GM23338 (cell line): ENCODE data around the gene UBQLNL. TPM values are rescaled to one million over a fixed set of nuclear protein-coding genes. Genes with fewer than 3 reads are reported as not detected.

Source experiments
- ATAC-seq: fragments of 200-7000 bp; cut with Tn5 transposase; 3 replicates; pipeline ENCODE4 v1.9.1; 2020
- DNase-seq: peaks from one replicate; pipeline ENCODE4 v3.0.0-alpha.2; 2015; ENCODE audit warnings: low spot score
- H2AFZ ChIP-seq: fragments of 200-600 bp; sonication (generic); 2 replicates; pipeline ENCODE4 v1.8.0; 2016; ENCODE audit warnings: antibody characterized with exemption, mild to moderate bottlenecking, moderate library complexity
- H3F3A ChIP-seq: fragments of 200-600 bp; sonication (generic); replicated peaks from 2 replicates; pipeline ENCODE4 v1.8.0; 2017; ENCODE audit warnings: antibody characterized with exemption, mixed run types, low read depth
- H3K27ac ChIP-seq: fragments of 200-600 bp; sonication (generic); 2 replicates; pipeline ENCODE4 v1.6.1; 2016; ENCODE audit warnings: low read depth
- H3K27me3 ChIP-seq: fragments of 200-600 bp; sonication (generic); 2 replicates; pipeline ENCODE4 v1.8.0; 2016; ENCODE audit warnings: mild to moderate bottlenecking, mixed run types, moderate library complexity; ENCODE audit not compliant: insufficient read depth
- H3K36me3 ChIP-seq: fragments of 200-600 bp; sonication (generic); 2 replicates; pipeline ENCODE4 v1.8.0; 2016; ENCODE audit warnings: mild to moderate bottlenecking; ENCODE audit not compliant: insufficient read depth
- H3K4me1 ChIP-seq: fragments of 200-600 bp; sonication (generic); 2 replicates; pipeline ENCODE4 v1.8.0; 2016; ENCODE audit warnings: mild to moderate bottlenecking, moderate library complexity; ENCODE audit not compliant: insufficient read depth
- H3K4me2 ChIP-seq: fragments of 200-600 bp; sonication (generic); 2 replicates; pipeline ENCODE4 v1.7.1; 2017; ENCODE audit warnings: mixed run types
- H3K4me3 ChIP-seq: fragments of 200-600 bp; sonication (generic); 2 replicates; pipeline ENCODE4 v1.6.1; 2016; ENCODE audit warnings: mixed run types
- H3K79me2 ChIP-seq: fragments of 200-600 bp; sonication (generic); replicated peaks from 2 replicates; pipeline ENCODE4 v1.8.0; 2017; ENCODE audit warnings: mild to moderate bottlenecking; ENCODE audit not compliant: insufficient read depth
- H3K9me2 ChIP-seq: fragments of 200-600 bp; sonication (generic); 2 replicates; pipeline ENCODE4 v1.8.0; 2017; ENCODE audit not compliant: insufficient read depth
- H4K20me1 ChIP-seq: fragments of 200-600 bp; sonication (generic); replicated peaks from 2 replicates; pipeline ENCODE4 v1.8.0; 2017; ENCODE audit warnings: mild to moderate bottlenecking; ENCODE audit not compliant: insufficient read depth
- H3K27ac Mint-ChIP-seq: 2 replicates; pipeline ENCODE4 v1.8.0; 2020; ENCODE audit warnings: inconsistent platforms, mild to moderate bottlenecking, moderate library complexity, mixed read lengths
- H3K27me3 Mint-ChIP-seq: 3 replicates; pipeline ENCODE4 v1.8.0; 2022; ENCODE audit warnings: low read depth, mild to moderate bottlenecking, moderate library complexity, mixed read lengths, inconsistent platforms; ENCODE audit not compliant: insufficient read depth, poor library complexity
- H3K36me3 Mint-ChIP-seq: 3 replicates; pipeline ENCODE4 v1.8.0; 2021; ENCODE audit warnings: low read depth, mild to moderate bottlenecking, inconsistent platforms, moderate library complexity, mixed read lengths
- H3K4me1 Mint-ChIP-seq: 3 replicates; pipeline ENCODE4 v1.8.0; 2020; ENCODE audit warnings: mild to moderate bottlenecking, inconsistent platforms, mixed read lengths
- H3K4me3 Mint-ChIP-seq: 3 replicates; pipeline ENCODE4 v1.8.0; 2021; ENCODE audit warnings: moderate library complexity, mild to moderate bottlenecking, inconsistent platforms, mixed read lengths
- H3K9me3 Mint-ChIP-seq: 3 replicates; pipeline ENCODE4 v1.8.0; 2020; ENCODE audit warnings: moderate library complexity, mild to moderate bottlenecking, inconsistent platforms, mixed read lengths
- CREB1 ChIP-seq: fragments of 250-450 bp; sonication (Bioruptor Pico); IDR thresholded peaks from 2 replicates; pipeline ENCODE4 v1.5.0; 2020; ENCODE audit warnings: low read depth, mild to moderate bottlenecking, moderate library complexity
- EZH2 ChIP-seq: fragments of 200-600 bp; sonication (generic); IDR thresholded peaks from one replicate; pipeline ENCODE4 v1.8.0; 2017; ENCODE audit warnings: antibody characterized with exemption, mild to moderate bottlenecking, low read depth; ENCODE audit not compliant: unreplicated experiment
- JUNB ChIP-seq: IDR thresholded peaks from one replicate; pipeline ENCODE4 v1.6.1; 2016; ENCODE audit warnings: antibody characterized with exemption; ENCODE audit not compliant: unreplicated experiment
- NANOG ChIP-seq: IDR thresholded peaks from 2 replicates; pipeline ENCODE4 v1.6.1; 2016; ENCODE audit warnings: antibody characterized with exemption, borderline replicate concordance
- polyA plus RNA-seq: library from polyadenylated mRNA; unstranded; fragments of >200 nt; fragmentation: Nextera tagmentation; extraction: Ambion mirVana; gene quantifications from 2 replicates; pipeline ENCODE4 v1.2.1, GENCODE V29; 2016
- total RNA-seq: library from RNA; depleted of rRNA; stranded (reverse); fragments of >200 nt; shearing (Covaris generic); gene quantifications from 2 replicates; pipeline ENCODE4 v1.2.3, GENCODE V29; 2014
- TF ChIP-seq, protein P1 (sequence below): fragments of 250-450 bp; sonication (Bioruptor Pico); IDR thresholded peaks from 2 replicates; pipeline ENCODE4 v1.5.0; 2020; ENCODE audit warnings: mild to moderate bottlenecking, moderate library complexity
- TF ChIP-seq, protein P2 (sequence below), 2 experiments: fragments of 200-600 bp in 1 of 2; sonication (generic) in 1 of 2; conservative IDR thresholded peaks; 2 replicates each; pipeline versions ENCODE4 v1.5.1 to v1.6.1; 2016 to 2017; ENCODE audit warnings: antibody characterized with exemption in 2 of 2, low read depth in 2 of 2, mild to moderate bottlenecking in 2 of 2, moderate library complexity in 1 of 2
- TF ChIP-seq, protein P3 (sequence below): IDR thresholded peaks from one replicate; pipeline ENCODE4 v1.6.1; 2018; ENCODE audit warnings: antibody characterized with exemption; ENCODE audit not compliant: unreplicated experiment
- TF ChIP-seq, protein P4 (sequence below): IDR thresholded peaks from 2 replicates; pipeline ENCODE4 v1.6.1; 2016; ENCODE audit warnings: antibody characterized with exemption

The UBQLNL gene
- total and polyA plus RNA-seq, 2 experiments from 2014 or later = 0.52 TPM; not detected in 1

DNA sequence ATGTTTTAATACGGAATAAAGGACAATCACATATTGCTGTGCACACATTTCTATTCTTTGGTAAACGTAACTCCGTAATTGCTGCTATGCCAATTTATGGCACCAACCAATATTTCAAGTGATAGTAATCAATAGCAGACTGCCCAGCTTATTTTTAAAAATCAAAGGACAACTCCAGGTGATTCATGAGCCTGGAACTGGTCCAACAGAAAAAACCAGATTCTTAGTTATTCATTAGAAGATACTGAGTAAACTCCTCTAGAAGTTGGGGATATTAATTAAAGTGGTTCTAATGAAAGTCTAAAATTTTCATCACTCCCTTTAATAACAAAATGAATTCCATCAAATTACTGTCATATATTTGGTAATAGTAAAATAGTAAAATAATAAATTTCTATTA is 41.3 kb upstream of the UBQLNL start:
- TF ChIP-seq, protein P1, sequence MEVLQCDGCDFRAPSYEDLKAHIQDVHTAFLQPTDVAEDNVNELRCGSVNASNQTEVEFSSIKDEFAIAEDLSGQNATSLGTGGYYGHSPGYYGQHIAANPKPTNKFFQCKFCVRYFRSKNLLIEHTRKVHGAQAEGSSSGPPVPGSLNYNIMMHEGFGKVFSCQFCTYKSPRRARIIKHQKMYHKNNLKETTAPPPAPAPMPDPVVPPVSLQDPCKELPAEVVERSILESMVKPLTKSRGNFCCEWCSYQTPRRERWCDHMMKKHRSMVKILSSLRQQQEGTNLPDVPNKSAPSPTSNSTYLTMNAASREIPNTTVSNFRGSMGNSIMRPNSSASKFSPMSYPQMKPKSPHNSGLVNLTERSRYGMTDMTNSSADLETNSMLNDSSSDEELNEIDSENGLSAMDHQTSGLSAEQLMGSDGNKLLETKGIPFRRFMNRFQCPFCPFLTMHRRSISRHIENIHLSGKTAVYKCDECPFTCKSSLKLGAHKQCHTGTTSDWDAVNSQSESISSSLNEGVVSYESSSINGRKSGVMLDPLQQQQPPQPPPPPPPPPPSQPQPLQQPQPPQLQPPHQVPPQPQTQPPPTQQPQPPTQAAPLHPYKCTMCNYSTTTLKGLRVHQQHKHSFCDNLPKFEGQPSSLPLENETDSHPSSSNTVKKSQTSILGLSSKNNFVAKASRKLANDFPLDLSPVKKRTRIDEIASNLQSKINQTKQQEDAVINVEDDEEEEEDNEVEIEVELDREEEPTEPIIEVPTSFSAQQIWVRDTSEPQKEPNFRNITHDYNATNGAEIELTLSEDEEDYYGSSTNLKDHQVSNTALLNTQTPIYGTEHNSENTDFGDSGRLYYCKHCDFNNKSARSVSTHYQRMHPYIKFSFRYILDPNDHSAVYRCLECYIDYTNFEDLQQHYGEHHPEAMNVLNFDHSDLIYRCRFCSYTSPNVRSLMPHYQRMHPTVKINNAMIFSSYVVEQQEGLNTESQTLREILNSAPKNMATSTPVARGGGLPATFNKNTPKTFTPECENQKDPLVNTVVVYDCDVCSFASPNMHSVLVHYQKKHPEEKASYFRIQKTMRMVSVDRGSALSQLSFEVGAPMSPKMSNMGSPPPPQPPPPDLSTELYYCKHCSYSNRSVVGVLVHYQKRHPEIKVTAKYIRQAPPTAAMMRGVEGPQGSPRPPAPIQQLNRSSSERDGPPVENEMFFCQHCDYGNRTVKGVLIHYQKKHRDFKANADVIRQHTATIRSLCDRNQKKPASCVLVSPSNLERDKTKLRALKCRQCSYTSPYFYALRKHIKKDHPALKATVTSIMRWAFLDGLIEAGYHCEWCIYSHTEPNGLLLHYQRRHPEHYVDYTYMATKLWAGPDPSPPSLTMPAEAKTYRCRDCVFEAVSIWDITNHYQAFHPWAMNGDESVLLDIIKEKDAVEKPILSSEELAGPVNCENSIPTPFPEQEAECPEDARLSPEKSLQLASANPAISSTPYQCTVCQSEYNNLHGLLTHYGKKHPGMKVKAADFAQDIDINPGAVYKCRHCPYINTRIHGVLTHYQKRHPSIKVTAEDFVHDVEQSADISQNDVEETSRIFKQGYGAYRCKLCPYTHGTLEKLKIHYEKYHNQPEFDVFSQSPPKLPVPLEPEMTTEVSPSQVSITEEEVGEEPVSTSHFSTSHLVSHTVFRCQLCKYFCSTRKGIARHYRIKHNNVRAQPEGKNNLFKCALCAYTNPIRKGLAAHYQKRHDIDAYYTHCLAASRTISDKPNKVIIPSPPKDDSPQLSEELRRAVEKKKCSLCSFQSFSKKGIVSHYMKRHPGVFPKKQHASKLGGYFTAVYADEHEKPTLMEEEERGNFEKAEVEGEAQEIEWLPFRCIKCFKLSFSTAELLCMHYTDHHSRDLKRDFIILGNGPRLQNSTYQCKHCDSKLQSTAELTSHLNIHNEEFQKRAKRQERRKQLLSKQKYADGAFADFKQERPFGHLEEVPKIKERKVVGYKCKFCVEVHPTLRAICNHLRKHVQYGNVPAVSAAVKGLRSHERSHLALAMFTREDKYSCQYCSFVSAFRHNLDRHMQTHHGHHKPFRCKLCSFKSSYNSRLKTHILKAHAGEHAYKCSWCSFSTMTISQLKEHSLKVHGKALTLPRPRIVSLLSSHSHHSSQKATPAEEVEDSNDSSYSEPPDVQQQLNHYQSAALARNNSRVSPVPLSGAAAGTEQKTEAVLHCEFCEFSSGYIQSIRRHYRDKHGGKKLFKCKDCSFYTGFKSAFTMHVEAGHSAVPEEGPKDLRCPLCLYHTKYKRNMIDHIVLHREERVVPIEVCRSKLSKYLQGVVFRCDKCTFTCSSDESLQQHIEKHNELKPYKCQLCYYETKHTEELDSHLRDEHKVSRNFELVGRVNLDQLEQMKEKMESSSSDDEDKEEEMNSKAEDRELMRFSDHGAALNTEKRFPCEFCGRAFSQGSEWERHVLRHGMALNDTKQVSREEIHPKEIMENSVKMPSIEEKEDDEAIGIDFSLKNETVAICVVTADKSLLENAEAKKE (CRISPR knock-in tag) = no peak
- no peak for TF ChIP-seq NANOG
- TF ChIP-seq, protein P2, sequence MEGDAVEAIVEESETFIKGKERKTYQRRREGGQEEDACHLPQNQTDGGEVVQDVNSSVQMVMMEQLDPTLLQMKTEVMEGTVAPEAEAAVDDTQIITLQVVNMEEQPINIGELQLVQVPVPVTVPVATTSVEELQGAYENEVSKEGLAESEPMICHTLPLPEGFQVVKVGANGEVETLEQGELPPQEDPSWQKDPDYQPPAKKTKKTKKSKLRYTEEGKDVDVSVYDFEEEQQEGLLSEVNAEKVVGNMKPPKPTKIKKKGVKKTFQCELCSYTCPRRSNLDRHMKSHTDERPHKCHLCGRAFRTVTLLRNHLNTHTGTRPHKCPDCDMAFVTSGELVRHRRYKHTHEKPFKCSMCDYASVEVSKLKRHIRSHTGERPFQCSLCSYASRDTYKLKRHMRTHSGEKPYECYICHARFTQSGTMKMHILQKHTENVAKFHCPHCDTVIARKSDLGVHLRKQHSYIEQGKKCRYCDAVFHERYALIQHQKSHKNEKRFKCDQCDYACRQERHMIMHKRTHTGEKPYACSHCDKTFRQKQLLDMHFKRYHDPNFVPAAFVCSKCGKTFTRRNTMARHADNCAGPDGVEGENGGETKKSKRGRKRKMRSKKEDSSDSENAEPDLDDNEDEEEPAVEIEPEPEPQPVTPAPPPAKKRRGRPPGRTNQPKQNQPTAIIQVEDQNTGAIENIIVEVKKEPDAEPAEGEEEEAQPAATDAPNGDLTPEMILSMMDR (conservative IDR thresholded peaks at IDR 0.05; ENCODE audit: low read depth in 2 of 2) = no peak
- no peak for TF ChIP-seq JUNB
- TF ChIP-seq EZH2 = no peak
- TF ChIP-seq CREB1 (CRISPR knock-in tag) = no peak
- TF ChIP-seq, protein P3, sequence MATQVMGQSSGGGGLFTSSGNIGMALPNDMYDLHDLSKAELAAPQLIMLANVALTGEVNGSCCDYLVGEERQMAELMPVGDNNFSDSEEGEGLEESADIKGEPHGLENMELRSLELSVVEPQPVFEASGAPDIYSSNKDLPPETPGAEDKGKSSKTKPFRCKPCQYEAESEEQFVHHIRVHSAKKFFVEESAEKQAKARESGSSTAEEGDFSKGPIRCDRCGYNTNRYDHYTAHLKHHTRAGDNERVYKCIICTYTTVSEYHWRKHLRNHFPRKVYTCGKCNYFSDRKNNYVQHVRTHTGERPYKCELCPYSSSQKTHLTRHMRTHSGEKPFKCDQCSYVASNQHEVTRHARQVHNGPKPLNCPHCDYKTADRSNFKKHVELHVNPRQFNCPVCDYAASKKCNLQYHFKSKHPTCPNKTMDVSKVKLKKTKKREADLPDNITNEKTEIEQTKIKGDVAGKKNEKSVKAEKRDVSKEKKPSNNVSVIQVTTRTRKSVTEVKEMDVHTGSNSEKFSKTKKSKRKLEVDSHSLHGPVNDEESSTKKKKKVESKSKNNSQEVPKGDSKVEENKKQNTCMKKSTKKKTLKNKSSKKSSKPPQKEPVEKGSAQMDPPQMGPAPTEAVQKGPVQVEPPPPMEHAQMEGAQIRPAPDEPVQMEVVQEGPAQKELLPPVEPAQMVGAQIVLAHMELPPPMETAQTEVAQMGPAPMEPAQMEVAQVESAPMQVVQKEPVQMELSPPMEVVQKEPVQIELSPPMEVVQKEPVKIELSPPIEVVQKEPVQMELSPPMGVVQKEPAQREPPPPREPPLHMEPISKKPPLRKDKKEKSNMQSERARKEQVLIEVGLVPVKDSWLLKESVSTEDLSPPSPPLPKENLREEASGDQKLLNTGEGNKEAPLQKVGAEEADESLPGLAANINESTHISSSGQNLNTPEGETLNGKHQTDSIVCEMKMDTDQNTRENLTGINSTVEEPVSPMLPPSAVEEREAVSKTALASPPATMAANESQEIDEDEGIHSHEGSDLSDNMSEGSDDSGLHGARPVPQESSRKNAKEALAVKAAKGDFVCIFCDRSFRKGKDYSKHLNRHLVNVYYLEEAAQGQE = no peak
- TF ChIP-seq, protein P4, sequence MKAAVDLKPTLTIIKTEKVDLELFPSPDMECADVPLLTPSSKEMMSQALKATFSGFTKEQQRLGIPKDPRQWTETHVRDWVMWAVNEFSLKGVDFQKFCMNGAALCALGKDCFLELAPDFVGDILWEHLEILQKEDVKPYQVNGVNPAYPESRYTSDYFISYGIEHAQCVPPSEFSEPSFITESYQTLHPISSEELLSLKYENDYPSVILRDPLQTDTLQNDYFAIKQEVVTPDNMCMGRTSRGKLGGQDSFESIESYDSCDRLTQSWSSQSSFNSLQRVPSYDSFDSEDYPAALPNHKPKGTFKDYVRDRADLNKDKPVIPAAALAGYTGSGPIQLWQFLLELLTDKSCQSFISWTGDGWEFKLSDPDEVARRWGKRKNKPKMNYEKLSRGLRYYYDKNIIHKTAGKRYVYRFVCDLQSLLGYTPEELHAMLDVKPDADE = no peak

More for the DNA sequence above, 41.3 kb upstream of the UBQLNL start:
- Mint-ChIP-seq H3K4me1 (peaks cover 16% of the 10 kb centered on the region), H3K4me3 (no peak overlapping the region), H3K9me3 (no peaks in the 10 kb centered on the region), H3K27ac (no peak overlapping the region), H3K27me3 (no peaks in the 10 kb centered on the region), H3K36me3 (no peaks in the 10 kb centered on the region)
- Histone ChIP-seq H3K4me2 (no peak overlapping the region), H3K4me3 (no peak overlapping the region), H3K79me2 (no peaks in the 10 kb centered on the region), H3F3A (no peaks in the 10 kb centered on the region), H3K4me1 (peaks cover 7% of the 10 kb centered on the region; the same call in 1 of the 2 replicates), H3K27me3 (no peaks in the 10 kb centered on the region), H3K9me2 (no peaks in the 10 kb centered on the region), H4K20me1 (no peaks in the 10 kb centered on the region), H2AFZ (no peak overlapping the region), H3K36me3 (no peaks in the 10 kb centered on the region), H3K27ac (no peak overlapping the region)
- ATAC-seq (no peak), DNase-seq (no peak)
